ENCODE data around the gene ADAMTS2.
A peak's percentile ranks its signal among the peaks of the same experiment; 100 is the strongest.

The ADAMTS2 gene

DNA sequence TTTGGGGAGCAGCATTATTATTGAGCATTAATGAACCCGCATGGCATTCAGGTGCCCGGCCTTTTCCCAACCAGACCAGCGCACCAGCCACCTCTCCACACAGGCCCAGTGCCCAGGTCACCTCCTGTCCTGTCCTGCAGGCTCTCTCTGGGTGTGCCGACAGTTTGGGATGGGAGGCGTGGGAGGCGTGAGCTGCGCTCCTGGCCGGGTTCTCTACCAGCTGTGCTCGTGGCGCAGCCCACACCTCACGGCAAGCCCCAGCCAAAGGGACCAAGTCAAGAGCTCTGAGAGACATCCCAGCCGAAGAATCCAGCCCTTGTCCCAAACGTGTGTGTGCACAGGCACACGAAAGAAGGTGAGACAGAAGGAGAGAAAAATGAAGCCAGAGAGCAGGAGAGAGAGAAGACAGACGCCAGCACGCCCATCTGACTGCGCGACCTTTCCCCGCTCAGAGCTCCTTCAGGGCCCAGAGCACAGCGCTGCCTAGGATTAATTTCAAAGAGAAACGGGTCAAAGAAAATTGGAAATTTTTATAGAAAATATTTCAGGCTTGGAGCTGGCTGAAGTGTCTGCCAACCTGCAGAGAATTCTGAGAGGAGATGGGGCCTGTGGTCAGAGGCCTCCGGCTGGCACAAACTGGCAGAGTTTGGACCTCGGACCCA, 81.7 kb downstream of the ADAMTS2 start:
- DNase-seq = no peak

- DNase-seq = no peak
Measured at GRCh38 chr5:179262126-179262920, 82.9 kb downstream of the ADAMTS2 start.

- peak; percentile 98 for DNase-seq
Measured at GRCh38 chr5:179261301-179262125, 83.7 kb downstream of the ADAMTS2 start.

DNA sequence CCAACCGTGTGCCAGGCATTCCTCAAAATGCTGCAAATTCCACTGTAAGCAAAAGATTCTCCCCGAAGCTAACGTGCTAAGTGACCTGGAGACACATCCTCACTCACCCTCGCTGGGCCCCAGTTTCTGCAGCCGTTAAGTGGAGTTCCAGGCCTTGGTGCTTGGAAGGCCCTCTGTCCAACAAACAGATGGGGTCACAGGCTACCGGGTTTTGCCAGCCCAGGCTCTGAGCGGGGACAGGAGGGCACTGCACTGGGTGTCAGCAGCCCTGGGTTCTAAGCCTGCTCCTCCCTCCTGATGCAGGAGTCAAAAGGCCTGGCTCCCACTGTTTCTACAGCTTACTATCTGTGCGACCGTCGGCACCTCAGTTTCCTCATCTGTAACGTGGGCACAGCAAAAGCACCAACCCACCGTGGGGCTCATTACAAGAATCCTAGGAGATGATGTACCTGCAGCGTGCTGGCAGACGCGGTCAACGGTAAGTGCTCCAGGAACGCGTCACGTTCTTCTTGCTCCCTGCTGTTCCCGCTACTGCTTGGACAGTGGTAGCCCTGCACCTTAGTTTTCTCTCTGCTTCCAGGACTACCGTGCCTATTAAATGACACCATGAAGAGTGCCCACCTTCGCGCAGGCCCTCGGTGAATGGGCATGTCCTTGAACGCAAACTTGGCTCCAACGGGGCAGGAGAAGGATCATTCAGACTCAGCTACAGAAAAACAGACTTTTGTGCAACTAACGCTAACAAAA, 84.8 kb downstream of the ADAMTS2 start:
- DNase-seq = no peak

DNA sequence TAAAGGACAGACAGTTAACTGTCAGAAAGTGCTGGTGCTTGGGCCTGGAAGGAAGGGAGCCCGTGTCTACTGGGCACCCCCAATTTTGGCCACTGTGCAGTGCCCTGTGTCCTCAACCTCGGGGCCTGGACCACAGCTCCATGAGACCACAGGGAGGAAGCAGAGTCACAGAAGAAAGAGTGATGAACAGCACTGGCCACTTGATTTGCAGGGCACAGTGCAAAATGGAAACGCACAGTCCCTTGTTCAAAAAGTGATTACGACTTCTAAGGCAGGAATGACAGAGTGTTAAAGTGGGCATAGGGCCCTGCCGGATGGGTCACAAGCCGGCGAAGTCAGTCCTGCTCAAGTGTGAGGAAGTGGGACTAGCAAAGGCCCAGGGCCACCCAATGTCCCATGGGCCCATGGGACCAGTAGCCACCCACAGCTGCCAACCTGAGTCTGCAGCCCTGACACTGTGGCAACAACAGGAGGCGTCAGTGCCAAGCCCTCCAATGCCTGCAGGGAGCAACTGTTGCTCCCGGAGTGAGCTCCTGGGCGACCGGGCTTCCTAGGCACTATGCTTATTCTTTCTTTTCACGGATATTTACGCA, 85.4 kb downstream of the ADAMTS2 start:
- no peak for DNase-seq

DNA sequence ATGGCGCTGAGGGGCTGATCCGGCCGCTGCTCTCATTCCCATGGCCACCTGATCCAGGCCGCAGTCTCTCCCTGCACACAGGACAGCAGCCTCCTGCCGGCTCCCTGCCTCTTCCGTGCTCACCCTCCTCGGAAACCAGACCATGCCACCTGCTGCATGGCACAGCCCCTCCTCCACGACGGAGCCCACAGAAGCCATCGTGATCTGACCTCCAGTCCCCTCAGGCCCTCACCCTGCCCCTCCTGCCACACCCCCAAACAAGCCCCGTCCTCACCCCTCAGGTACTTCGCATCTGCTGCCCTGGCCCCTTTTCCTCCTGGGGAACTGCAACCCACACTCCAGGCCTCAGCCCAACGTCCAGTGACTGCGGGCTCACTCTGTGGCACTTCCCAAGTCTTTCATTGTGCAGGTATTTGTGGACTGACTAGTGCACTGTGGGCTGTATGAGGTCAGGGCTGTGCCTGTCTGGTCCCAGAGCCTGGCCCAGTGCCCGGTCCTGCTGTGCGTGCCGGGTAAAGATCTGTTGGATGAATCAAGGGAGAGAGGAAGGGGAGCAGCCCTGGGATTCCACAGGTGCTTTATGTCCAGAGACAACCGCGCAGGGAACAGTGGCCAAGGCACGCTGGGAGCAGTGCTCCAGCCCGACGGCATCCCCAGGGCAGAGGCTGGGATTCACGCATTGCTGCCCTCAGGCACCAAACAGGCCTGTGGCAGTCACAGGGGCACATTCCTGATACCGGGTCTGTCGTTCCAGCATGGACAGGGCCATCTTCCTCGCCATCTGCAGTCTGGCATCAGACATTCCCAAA, 86.1 kb downstream of the ADAMTS2 start:
- DNase-seq = no peak

DNA sequence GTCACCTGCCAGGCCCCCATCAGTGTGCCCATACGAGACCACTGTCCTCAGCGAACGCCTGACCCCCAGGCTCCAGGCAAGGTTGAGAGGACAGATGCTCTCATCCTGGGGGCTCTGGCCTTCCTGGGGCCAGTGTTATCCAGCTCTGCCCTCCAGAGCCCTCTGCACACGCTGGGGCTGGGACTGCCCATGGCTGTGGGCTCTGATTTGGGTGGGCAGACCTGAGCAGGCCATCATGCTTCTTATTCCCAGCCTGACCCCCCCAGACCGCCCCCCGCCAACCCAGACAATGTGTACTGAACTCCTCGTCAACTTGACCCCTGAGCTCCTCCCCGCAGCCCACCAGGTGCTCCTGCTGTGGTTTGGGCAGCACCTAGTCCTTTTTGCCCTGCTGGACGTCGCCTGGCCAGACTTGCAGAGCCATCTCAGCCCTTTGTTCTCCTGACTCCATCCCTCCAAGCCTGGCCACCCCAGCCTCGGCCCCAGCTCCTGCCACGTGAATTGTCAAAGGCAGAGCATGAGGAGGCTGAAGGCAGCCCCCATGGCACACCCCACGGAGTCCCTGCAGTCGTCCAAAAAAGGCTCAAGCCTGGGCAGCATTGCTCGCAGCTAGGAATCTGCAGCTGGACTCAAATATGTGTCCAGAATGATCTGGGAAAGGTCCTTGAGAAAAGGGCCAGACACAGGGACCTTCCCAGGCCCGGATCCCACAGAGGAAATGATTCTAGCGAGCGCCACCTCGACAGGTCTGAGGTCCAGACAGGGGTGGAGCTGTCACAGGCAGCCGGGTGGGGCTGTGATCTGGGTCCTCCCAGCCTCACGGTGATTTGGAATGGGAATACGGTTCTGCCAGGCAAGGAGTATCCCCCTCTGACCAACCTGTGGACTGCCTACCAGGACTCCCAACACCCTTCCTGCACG, 87.0 kb downstream of the ADAMTS2 start:
- no peak for DNase-seq

DNA sequence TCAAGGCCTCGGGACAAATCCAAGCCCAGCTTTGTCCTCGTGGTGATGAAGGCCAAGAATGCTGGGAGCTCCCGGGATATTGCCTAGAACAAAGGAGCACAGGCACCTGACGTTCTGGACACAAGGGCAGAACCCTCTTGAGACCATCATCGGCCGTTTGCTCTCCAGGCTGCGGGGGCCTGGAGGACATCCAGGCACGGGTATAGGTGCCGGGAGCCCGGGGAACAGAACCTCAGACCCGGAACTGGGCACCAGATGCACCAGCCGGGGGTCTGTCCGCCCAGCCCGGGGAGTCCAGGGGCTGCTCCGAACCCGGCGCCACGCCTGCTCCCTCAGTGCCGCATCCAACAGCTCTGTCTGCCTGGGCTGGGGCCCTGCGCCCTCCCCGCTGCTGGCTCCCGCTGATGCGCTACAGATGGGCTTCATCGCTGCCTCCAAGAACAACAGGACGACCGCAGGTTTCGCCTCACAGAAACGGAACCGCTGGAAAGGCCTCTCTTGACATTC, 88.0 kb downstream of the ADAMTS2 start:
- DNase-seq = no peak

DNA sequence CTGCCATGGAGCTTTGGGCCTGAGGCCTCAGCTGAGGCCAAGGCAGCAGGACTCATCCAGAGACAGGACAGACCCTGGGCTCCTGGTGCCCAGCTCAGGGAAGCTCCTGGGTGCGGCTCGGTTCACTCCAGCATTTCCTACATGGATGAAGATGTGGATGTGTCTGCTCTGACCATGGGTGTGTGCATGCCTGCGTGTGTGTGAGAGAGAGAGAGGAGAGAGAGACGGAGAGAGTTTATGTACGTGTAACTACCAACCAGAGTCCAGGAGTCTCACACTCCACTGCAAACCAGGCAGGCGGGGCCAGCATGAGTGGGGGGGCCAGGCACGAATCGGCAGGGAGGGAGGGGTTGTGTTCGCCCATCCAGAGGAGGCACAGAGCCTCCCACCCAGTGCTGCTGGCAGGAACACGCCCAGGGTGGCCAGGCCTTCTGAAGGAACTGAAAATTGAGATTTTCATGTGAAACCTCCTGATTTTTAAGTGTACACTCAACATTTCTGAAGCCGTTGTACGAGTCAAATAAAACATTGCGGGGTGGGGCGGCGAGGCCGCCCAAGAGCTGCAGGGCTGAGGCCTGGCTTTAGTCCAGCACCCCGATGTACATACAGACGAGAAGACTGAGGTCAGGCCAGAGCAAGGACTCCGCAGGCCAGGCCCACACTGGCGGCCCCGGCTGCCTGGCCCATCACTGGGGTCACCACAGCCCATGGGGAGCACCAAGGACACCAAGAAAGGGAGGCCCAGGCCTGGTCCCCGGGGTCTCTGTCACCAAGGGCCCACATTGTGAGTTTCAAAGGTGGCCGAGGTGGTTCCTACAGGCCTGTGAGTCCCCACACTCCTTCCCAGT, 88.7 kb downstream of the ADAMTS2 start:
- no peak for DNase-seq

GRCh38 chr5:179255527-179256327, 89.5 kb downstream of the ADAMTS2 start:
- DNase-seq = no peak

DNA sequence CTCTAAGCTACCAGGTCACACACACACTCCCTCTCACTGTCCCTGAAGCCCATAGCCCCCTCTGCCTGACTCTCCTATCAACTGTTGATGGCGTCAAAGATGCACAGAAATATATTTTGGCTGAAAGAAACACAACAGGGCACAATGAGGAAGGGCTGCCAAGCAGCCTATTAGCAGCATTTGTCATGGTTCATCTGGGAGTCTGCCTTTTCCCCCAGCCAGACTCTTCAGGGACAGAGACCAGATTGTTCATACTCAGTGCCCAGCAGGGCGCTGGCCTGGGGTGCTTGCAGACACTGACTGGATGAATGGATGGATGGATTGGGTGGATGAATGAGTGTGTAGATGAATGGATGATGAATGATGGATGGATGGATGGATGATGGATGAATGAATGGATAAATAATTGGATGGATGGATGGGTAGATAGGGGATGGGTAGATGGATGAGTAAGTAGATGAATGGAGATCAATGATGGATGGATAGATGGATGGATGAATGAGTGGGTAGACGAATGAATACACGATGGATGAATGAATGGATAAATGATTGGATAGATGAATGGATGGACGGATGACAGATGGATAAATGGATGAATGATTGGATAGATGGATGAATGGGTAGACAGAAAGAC, 90.5 kb downstream of the ADAMTS2 start:
- DNase-seq = no peak

DNA sequence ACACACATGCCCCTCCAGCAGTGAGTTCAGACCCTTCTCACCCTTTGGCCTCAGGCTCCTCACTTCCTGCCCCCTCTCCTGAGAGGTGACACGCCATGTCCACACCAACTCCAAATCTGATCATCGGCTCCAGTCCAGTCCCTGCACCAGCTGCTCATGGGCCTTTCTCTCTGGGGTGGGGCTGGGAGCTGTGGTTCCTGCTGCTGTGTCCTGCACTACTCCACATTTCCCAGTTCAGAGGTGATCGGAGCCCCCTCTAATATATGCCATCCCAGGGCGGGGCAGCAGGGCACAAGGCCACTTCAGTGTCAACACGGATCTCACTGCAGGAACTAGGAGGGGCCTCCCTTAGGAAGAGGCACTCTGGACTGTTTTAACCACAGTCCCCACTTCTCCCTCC, 91.5 kb downstream of the ADAMTS2 start:
- no peak for DNase-seq

GRCh38 chr5:179251276-179251969, 93.8 kb downstream of the ADAMTS2 start:
- DNase-seq = no peak

DNA sequence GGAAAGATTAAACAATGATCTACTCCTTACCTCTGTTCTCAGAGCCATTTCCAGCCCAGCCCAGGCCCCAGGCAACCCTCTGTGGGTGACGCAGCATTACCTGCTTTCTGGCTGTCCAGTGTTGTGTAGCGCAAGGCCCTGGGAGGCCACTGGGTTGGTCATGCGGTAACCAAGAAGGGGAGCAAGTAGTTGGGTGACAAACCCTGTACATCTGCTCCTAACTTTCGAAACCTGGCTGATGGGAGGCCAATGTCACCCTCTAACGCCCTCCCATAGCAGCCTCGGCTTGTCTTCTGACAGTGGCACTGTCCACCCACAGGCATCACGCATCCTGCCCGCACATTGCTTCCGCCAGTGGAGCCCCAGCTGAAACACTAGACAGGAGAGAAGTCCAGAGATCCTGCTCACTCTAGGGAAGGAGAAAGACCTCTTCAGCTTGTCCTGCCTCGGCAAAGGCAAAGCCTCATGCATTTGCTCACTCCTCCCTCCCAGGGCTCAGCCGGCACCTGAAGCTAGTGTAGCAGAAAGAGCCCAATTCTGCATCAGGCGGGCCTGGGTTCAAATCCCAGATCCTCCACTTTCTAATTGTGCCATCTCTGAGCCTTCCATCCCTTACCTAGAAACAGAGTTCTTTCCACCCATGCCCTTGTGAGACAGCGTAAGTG, 94.6 kb downstream of the ADAMTS2 start:
- no peak for DNase-seq

DNA sequence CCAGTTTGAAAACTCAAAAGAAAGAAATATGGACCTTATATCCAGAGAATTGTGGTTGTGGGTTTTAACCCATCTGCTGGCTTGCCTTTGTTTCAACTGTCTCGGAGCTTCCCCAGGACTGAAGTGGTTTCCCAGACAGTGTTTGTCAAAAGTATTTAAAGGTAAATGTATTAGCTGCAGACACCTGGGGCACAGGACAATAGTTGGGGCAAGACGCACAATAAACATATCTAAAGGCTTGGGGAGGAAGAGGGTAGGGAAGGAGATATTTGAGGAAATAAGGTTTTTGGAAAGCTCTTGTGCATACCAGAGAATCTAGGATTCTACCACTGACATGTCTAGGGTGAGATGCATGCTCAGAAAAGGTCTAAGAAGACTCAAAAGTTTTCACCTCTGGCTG, 99.0 kb downstream of the ADAMTS2 start:
- no peak for DNase-seq

GRCh38 chr5:179245031-179245430, 100.2 kb downstream of the ADAMTS2 start:
- DNase-seq = no peak

GRCh38 chr5:179244044-179244443, 101.2 kb downstream of the ADAMTS2 start:
- DNase-seq = no peak
